ENCODE data around the gene ASNSD1. TPM values are rescaled to one million over a fixed set of nuclear protein-coding genes. Genes with fewer than 3 reads are reported as not detected.

ASNSD1 gene
- total RNA-seq, 2 experiments from 2014 or later: 31.9 to 36.8 TPM

DNA sequence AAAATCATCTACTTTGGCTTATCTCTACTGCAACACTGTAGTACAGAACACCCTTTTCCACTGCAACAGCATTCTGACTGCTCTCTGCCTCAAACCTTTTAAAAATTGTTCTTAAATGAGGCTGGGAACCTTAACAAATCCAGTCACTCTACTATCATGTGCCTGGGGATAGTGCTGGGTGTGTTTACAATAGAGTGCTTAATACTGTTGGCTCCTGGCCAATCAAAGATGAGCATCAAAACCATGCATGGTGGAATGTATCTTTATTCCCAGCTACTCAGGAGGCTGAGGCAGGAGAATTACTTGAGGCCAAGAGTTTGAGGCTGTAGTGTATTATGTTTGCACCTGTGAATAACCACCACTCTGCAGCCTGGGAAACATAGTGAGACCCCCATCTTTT lies 20.6 kb downstream of the ASNSD1 start:
- Histone ChIP-seq H2AFZ (ENCODE audit: low read length) (no peak overlapping the region), H3K4me3 (ENCODE audit: low read depth, low read length, poor library complexity, severe bottlenecking) (no peak overlapping the region), H4K20me1 (ENCODE audit: insufficient read depth, low read length) (no peaks in the 10 kb centered on the region), H3K9me3 (ENCODE audit: low read length) (peaks cover 9% of the 10 kb centered on the region; the same call in 1 of the 2 replicates), H3K27ac (ENCODE audit: low read depth, low read length, poor library complexity, severe bottlenecking) (no peak overlapping the region), H3K9me2 (ENCODE audit: insufficient read depth, low read length) (no peaks in the 10 kb centered on the region), H3K4me1 (ENCODE audit: insufficient read depth, low read length, poor library complexity, severe bottlenecking) (no peaks in the 10 kb centered on the region), H3K36me3 (ENCODE audit: insufficient read depth, low read length) (peaks cover 6% of the 10 kb centered on the region; the same call in 1 of the 2 replicates), H3K79me2 (ENCODE audit: insufficient read depth, low read depth, low read length) (no peaks in the 10 kb centered on the region), H3K4me2 (ENCODE audit: low read length) (no peak overlapping the region)
- CTCF ChIA-PET (ENCODE audit: unreplicated experiment): no interaction called here
- TF ChIP-seq, protein P1, sequence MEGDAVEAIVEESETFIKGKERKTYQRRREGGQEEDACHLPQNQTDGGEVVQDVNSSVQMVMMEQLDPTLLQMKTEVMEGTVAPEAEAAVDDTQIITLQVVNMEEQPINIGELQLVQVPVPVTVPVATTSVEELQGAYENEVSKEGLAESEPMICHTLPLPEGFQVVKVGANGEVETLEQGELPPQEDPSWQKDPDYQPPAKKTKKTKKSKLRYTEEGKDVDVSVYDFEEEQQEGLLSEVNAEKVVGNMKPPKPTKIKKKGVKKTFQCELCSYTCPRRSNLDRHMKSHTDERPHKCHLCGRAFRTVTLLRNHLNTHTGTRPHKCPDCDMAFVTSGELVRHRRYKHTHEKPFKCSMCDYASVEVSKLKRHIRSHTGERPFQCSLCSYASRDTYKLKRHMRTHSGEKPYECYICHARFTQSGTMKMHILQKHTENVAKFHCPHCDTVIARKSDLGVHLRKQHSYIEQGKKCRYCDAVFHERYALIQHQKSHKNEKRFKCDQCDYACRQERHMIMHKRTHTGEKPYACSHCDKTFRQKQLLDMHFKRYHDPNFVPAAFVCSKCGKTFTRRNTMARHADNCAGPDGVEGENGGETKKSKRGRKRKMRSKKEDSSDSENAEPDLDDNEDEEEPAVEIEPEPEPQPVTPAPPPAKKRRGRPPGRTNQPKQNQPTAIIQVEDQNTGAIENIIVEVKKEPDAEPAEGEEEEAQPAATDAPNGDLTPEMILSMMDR (conservative IDR thresholded peaks at IDR 0.05; ENCODE audit: low read length): no peak
- no peak for TF ChIP-seq EZH2phosphoT487 (IDR thresholded peaks at IDR 0.05; ENCODE audit: borderline replicate concordance, low read depth, low read length)
- no peak for DNase-seq (ENCODE audit: low spot score)
- no TSS peak for BruUV-seq (replicated peaks)
- intact Hi-C loops (cut with micrococcal nuclease; ENCODE audit: unreplicated experiment): no loop called here
- POLR2A ChIA-PET: no interaction called here

DNA sequence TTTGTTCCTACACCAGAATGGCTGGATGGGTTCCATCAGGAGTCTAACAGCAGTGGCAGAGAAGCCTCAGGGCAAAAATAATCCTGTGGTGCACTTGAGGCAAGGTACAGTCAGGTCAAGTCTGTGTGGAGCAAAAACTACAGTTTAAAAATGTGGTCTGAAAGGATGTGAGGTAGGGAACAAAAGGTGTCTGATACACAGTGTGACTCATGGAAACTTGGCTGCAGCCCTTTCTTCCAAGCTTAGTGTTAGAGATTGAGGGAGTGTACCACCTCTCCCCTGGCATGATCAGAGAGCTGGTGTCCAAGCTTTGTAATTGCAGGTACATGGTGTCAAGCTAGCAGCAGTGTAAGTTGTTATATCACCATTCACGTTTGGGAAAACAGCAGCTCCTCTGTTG lies 22.1 kb downstream of the ASNSD1 start:
- no peak overlapping the region for H3K4me3 ChIP-seq (ENCODE audit: low read depth, low read length, poor library complexity, severe bottlenecking)
- ChIA-PET CTCF (ENCODE audit: unreplicated experiment) (interaction anchor here (0.9 to 1.0 kb wide), 2 partner anchors 12 to 27 kb away, joined by 3 read pairs; no protein-coding TSS in a partner anchor), POLR2A (interaction anchor here (0.8 to 2.1 kb wide), 3 partner anchors 12 to 25 kb away, joined by 4 to 8 read pairs (median 4); partner anchors contain the start of gene ASNSD1)
- TF ChIP-seq EZH2phosphoT487 (IDR thresholded peaks at IDR 0.05; ENCODE audit: borderline replicate concordance, low read depth, low read length): no peak
- TF ChIP-seq, protein P1 (conservative IDR thresholded peaks at IDR 0.05; ENCODE audit: low read length): no peak
- intact Hi-C loops (cut with micrococcal nuclease; ENCODE audit: unreplicated experiment): no loop called here
- no peak for DNase-seq (ENCODE audit: low spot score)
- H2AFZ ChIP-seq (ENCODE audit: low read length): no peak overlapping the region
- no peak overlapping the region for H3K27ac ChIP-seq (ENCODE audit: low read depth, low read length, poor library complexity, severe bottlenecking)
- H3K79me2 ChIP-seq (ENCODE audit: insufficient read depth, low read depth, low read length): no peaks in the 10 kb centered on the region
- BruUV-seq (replicated peaks): no TSS peak
- no peaks in the 10 kb centered on the region for H4K20me1 ChIP-seq (ENCODE audit: insufficient read depth, low read length)
- peaks cover under 1% of the 10 kb centered on the region; the same call in 1 of the 2 replicates for H3K36me3 ChIP-seq (ENCODE audit: insufficient read depth, low read length)
- peaks cover 4% of the 10 kb centered on the region; the same call in 1 of the 2 replicates for H3K9me3 ChIP-seq (ENCODE audit: low read length)
- H3K9me2 ChIP-seq (ENCODE audit: insufficient read depth, low read length): no peaks in the 10 kb centered on the region
- no peak overlapping the region for H3K4me2 ChIP-seq (ENCODE audit: low read length)
- H3K4me1 ChIP-seq (ENCODE audit: insufficient read depth, low read length, poor library complexity, severe bottlenecking): no peaks in the 10 kb centered on the region

DNA sequence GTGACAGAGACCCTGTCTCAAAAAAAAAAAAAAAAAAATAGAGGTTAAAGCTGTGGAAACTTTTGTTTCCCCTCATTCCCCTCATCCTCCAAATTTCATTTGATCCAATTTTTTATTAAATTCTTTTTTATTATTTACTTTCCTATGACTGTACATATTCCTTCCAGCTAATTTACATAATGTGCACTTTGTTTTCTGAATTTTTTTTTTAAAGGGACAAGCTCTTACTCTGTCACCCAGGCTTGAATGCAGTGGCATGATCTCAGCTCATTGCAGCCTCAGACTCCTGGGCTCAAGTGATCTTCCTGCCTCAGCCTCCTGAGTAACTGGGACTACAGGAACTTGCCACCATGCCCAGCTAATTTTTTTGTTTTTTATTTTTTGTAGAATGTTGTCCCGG lies 23.6 kb downstream of the ASNSD1 start:
- Histone ChIP-seq H3K4me2 (ENCODE audit: low read length) (no peak overlapping the region), H2AFZ (ENCODE audit: low read length) (no peak overlapping the region), H4K20me1 (ENCODE audit: insufficient read depth, low read length) (no peaks in the 10 kb centered on the region), H3K79me2 (ENCODE audit: insufficient read depth, low read depth, low read length) (no peaks in the 10 kb centered on the region), H3K4me3 (ENCODE audit: low read depth, low read length, poor library complexity, severe bottlenecking) (no peak overlapping the region), H3K9me2 (ENCODE audit: insufficient read depth, low read length) (no peaks in the 10 kb centered on the region), H3K27ac (ENCODE audit: low read depth, low read length, poor library complexity, severe bottlenecking) (no peak overlapping the region), H3K4me1 (ENCODE audit: insufficient read depth, low read length, poor library complexity, severe bottlenecking) (no peaks in the 10 kb centered on the region), H3K9me3 (ENCODE audit: low read length) (no peaks in the 10 kb centered on the region), H3K36me3 (ENCODE audit: insufficient read depth, low read length) (no peaks in the 10 kb centered on the region)
- TF ChIP-seq, protein P1 (conservative IDR thresholded peaks at IDR 0.05; ENCODE audit: low read length): no peak
- no peak for TF ChIP-seq EZH2phosphoT487 (IDR thresholded peaks at IDR 0.05; ENCODE audit: borderline replicate concordance, low read depth, low read length)
- intact Hi-C loops (cut with micrococcal nuclease; ENCODE audit: unreplicated experiment): no loop called here
- POLR2A ChIA-PET: interaction anchor here (0.7 to 2.4 kb wide), 7 partner anchors 10 to 1025 kb away, joined by 3 to 13 read pairs (median 7); partner anchors contain the start of gene ASNSD1
- CTCF ChIA-PET (ENCODE audit: unreplicated experiment): no interaction called here
- BruUV-seq (replicated peaks): no TSS peak
- no peak for DNase-seq (ENCODE audit: low spot score)

Measured in OCI-LY7 (cell line).